Central memory CD8-positive, alpha-beta T cell (primary cell): Measurements from ENCODE around the gene ODC1.

Experiments used
- ATAC-seq: fragments of 150-1000 bp; cut with Tn5 transposase; replicated peaks from 2 replicates; pipeline ENCODE4 v1.10.0; 2022; ENCODE audit warnings: mild to moderate bottlenecking, moderate FRiP score, moderate number of reproducible peaks; ENCODE audit not compliant: poor library complexity, severe bottlenecking; ENCODE audit errors: extremely low read depth
- DNase-seq, 2 donors: peaks; one replicate each; pipeline ENCODE4 v3.0.0; 2021; ENCODE audit warnings: low spot score in 2 of 2
- H3K27ac Mint-ChIP-seq: one replicate; pipeline ENCODE4 v1.8.0; 2022; ENCODE audit warnings: low read depth, mild to moderate bottlenecking, moderate library complexity, mixed read lengths
- H3K27me3 Mint-ChIP-seq: one replicate; pipeline ENCODE4 v1.8.0; 2022; ENCODE audit warnings: mixed read lengths
- H3K36me3 Mint-ChIP-seq: one replicate; pipeline ENCODE4 v1.8.0; 2022; ENCODE audit warnings: mild to moderate bottlenecking, moderate library complexity, mixed read lengths; ENCODE audit not compliant: insufficient read depth
- H3K4me1 Mint-ChIP-seq: one replicate; pipeline ENCODE4 v1.8.0; 2022; ENCODE audit warnings: mixed read lengths
- H3K4me3 Mint-ChIP-seq: one replicate; pipeline ENCODE4 v1.8.0; 2022; ENCODE audit warnings: mild to moderate bottlenecking, moderate library complexity, mixed read lengths
- H3K9me3 Mint-ChIP-seq: one replicate; pipeline ENCODE4 v1.8.0; 2022; ENCODE audit warnings: mixed read lengths

The ODC1 gene

DNA sequence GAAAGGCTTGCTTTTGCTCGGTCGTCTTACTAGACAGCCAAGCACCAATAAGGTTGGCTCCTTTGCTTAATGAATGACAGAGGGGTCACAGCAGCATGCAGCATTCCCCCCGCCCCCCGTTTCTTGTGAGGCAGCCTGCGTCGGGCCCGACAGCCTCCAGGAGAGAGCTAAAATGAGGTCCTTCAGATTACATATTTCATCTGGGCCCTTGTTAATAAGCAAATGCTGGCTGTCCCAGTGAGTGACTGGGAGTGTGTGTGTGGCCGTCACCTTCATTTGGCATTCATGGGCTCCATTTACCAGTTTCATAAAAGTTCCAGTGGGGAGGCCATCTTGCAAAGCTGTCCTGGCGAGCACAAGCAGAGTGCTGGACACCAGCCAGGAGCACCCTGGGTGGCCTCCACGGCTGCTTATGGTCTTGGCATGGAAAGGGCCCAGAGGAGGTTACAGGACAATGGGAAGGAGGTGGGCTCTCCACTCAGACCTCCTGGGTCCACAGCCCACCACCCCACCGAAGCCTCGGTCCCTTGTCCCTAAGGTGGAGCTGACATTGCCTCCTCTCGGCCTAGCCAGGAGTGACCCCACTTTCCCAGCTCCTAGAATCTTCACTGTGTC is 37.2 kb downstream of the ODC1 start:
- Mint-ChIP-seq H3K27me3 (no peaks in the 10 kb centered on the region), H3K27ac (no peak overlapping the region), H3K36me3 (peaks cover 10% of the 10 kb centered on the region), H3K4me1 (peaks cover 27% of the 10 kb centered on the region), H3K9me3 (no peaks in the 10 kb centered on the region), H3K4me3 (peak overlapping the region; percentile 32)
- ATAC-seq (no peak), DNase-seq (no peak)

GRCh38 chr2:10410001-10410822 is 37.9 kb downstream of the ODC1 start:
- DNase-seq (no peak), ATAC-seq (no peak)
- Mint-ChIP-seq H3K36me3 (peaks cover 10% of the 10 kb centered on the region), H3K4me3 (peak overlapping the region; percentile 32), H3K4me1 (peaks cover 27% of the 10 kb centered on the region), H3K9me3 (no peaks in the 10 kb centered on the region), H3K27me3 (no peaks in the 10 kb centered on the region), H3K27ac (no peak overlapping the region)

- Mint-ChIP-seq H3K27ac (peak overlapping the region; percentile 88), H3K9me3 (no peaks in the 10 kb centered on the region), H3K4me1 (peaks cover 27% of the 10 kb centered on the region), H3K27me3 (no peaks in the 10 kb centered on the region), H3K36me3 (peaks cover 10% of the 10 kb centered on the region), H3K4me3 (peak overlapping the region; percentile 77)
- ATAC-seq, result peak; percentile 73
- peak; percentile 75 to 76 for DNase-seq
These were observed 39.2 kb downstream of the ODC1 start for GRCh38 chr2:10408649-10409579.

DNA sequence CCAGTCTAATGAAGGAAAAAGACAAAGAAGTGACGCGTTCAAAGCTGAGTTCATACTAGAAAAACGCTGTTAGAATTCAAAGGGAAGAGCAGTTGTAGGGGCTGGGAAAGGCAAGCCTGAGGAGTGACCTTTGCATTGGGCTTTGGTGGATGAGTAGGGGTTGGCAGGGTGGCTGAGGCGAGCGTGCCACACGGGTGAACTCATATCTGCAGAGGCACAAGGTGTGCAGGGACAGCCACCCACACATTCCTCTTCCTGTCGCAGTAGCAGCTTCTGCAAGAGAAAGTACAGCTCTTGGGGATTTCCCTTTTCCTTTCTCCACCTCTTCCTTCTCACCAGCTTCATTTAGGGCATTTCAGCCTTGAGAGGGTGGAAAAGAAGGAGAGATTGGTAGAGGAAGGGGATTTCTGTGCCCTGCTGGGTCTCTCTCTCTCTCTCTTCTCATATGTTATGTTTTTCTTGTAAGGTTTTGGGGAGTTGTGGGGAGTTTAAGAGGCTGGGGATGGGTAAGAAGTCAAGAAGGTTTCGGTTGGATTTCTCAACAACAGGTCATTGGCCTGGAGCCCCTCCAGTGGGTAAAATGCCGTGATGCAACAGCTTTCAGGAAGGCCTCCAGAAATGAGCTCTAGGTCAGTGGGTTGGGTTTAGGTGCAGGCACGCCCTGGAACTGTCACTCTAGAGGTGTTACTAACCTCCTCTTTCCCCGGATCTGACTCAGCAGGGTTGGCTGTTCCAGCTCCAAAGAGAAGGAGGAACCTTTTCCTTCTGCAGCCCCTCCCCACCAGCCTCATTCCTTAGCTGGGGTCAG is 40.1 kb downstream of the ODC1 start:
- Mint-ChIP-seq H3K9me3 (no peaks in the 10 kb centered on the region), H3K27ac (peak overlapping the region; percentile 88), H3K4me3 (peak overlapping the region; percentile 77), H3K36me3 (peaks cover 10% of the 10 kb centered on the region), H3K4me1 (peaks cover 27% of the 10 kb centered on the region), H3K27me3 (no peaks in the 10 kb centered on the region)
- ATAC-seq, result peak; percentile 88
- peak in 1 of 2 donors; percentile 32 for DNase-seq

DNA sequence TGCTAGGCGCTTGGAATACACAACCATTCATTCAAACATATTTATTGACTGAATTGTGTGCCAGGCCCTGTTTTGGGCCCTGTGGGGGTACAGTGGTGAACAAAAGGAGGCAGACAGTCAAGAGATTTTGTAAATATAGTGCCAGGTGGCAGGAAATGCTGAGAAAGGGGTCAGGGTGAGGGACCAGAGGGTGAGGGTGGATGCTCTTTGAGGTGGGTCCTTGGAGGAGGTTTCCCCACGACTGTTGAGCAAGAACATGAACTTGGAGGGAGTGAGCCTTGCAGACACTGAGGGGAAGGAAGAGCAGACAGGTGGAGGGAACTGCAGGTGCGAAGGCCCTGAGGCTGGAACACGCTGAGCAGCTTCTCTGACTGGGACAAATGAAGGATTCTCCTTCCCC is 40.7 kb downstream of the ODC1 start:
- peak overlapping the region; percentile 88 for H3K27ac Mint-ChIP-seq
- DNase-seq (no peak), ATAC-seq (no peak)
- peaks cover 27% of the 10 kb centered on the region for H3K4me1 Mint-ChIP-seq
- no peaks in the 10 kb centered on the region for H3K27me3 Mint-ChIP-seq
- H3K36me3 Mint-ChIP-seq, result peaks cover 13% of the 10 kb centered on the region
- no peaks in the 10 kb centered on the region for H3K9me3 Mint-ChIP-seq
- peak overlapping the region; percentile 77 for H3K4me3 Mint-ChIP-seq

- H3K36me3 Mint-ChIP-seq, result peaks cover 13% of the 10 kb centered on the region
- peaks cover 31% of the 10 kb centered on the region for H3K4me1 Mint-ChIP-seq
- no peak for DNase-seq
- peak overlapping the region; percentile 88 for H3K27ac Mint-ChIP-seq
- no peak for ATAC-seq
- no peak overlapping the region for H3K4me3 Mint-ChIP-seq
- no peaks in the 10 kb centered on the region for H3K9me3 Mint-ChIP-seq
- H3K27me3 Mint-ChIP-seq, result no peaks in the 10 kb centered on the region
These were observed 41.5 kb downstream of the ODC1 start for GRCh38 chr2:10406491-10407188.

DNA sequence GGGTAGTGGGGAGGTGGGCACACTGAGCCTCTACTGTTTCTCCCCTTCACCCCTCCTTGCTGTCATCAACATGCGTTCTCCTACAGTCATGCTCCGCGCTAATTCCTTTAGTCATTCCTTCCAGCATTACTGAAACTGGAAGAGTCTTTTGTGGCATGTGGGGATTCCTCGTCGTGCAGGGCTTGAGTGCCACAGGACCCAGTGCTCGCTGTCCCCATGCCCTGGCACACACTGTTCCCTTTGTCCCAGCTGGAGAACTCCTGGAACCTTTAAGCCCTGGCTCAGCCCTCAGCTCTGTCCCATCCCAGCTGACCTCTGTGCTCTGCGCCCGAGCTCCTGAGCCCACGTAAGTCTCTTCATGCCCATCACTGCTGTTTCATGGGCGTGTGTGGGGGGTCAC is 42.1 kb downstream of the ODC1 start:
- DNase-seq (no peak), ATAC-seq (no peak)
- Mint-ChIP-seq H3K4me3 (no peak overlapping the region), H3K27ac (no peak overlapping the region), H3K36me3 (peaks cover 15% of the 10 kb centered on the region), H3K9me3 (no peaks in the 10 kb centered on the region), H3K27me3 (no peaks in the 10 kb centered on the region), H3K4me1 (peaks cover 37% of the 10 kb centered on the region)

DNA sequence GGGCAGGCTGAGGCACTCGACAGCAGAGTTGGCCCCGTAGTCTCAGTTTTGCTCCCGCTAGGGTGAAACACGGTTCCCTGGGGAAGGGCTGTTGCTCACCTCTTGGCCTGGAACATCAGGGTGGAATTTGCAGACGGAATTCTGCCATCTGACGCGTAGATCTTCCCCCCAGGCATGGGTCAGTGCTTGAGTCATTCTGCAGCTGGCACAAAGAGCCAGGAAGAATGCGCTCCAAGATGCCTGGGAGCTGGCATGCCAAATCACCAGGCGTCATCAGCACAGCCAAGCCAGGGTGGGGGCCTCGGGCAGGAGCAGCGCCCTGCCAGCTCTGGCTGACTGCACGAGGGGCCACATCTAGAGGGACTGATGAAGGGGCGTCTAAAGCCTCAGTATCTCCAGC is 42.7 kb downstream of the ODC1 start:
- Mint-ChIP-seq H3K4me1 (peaks cover 43% of the 10 kb centered on the region), H3K4me3 (no peak overlapping the region), H3K36me3 (peaks cover 19% of the 10 kb centered on the region), H3K27ac (no peak overlapping the region), H3K9me3 (no peaks in the 10 kb centered on the region), H3K27me3 (no peaks in the 10 kb centered on the region)
- no peak for ATAC-seq
- DNase-seq, result no peak

GRCh38 chr2:10404324-10405143 is 43.6 kb downstream of the ODC1 start:
- ATAC-seq (no peak), DNase-seq (no peak)
- no peaks in the 10 kb centered on the region for H3K9me3 Mint-ChIP-seq
- H3K4me1 Mint-ChIP-seq, result peaks cover 49% of the 10 kb centered on the region
- H3K27ac Mint-ChIP-seq, result peak overlapping the region; percentile 4
- H3K4me3 Mint-ChIP-seq, result no peak overlapping the region
- no peaks in the 10 kb centered on the region for H3K27me3 Mint-ChIP-seq
- peaks cover 26% of the 10 kb centered on the region for H3K36me3 Mint-ChIP-seq

DNA sequence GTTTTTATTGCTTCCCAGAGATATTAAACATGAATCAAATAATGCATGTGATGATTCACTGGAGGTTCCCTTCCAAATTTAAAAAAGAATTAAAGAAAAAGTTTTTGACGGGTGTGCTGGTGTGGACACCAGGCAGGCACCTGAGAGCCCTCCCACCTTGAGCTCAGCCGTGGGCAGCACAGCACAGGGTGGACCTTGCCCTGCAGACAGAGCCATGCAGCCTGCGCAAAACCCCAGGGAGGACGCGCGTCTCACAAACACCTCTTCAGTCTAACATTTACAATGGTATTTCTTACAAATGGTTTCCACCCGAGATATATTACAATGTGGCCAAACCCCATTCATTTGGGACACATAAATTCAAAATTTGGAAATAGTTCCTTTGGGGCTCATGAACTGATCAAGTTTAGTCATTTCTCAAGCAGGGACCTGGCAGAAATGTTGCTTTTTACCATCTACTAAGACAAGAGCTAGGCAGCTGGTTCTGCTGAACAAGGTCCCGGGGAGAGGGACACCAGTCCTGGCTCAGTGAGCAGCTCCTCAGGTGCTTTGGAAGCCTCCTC is 45.4 kb downstream of the ODC1 start:
- no peaks in the 10 kb centered on the region for H3K27me3 Mint-ChIP-seq
- no peaks in the 10 kb centered on the region for H3K9me3 Mint-ChIP-seq
- no peak overlapping the region for H3K4me3 Mint-ChIP-seq
- peaks cover 34% of the 10 kb centered on the region for H3K4me1 Mint-ChIP-seq
- DNase-seq, result no peak
- peaks cover 31% of the 10 kb centered on the region for H3K36me3 Mint-ChIP-seq
- H3K27ac Mint-ChIP-seq, result no peak overlapping the region
- ATAC-seq, result no peak
